ENCODE measurements around the gene OLIG1. TPM values are rescaled to one million over a fixed set of nuclear protein-coding genes. Genes with fewer than 3 reads are reported as not detected.

OLIG1 gene
- total RNA-seq, 2 experiments from 2014 or later = 0.61 TPM; not detected in 1

DNA sequence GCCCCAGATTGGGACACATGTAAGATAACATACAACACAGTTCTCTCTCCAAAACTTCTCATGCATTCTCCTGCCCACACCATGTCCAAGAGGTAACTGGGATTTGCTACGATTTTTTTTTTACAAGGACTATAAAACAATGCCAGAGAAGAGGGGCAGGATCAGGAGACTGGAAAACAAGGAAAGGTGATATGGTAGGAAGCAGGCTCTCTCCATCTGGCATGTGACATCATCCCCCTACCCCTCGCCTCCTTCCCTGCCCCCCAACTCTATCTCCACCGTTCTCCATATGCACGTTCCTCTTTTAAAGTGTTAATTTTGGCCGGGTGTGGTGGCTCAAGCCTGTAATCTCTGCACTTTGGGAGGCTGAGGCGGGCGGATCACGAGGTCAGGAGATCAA lies 23.5 kb upstream of the OLIG1 start:
- H3K9me3 Mint-ChIP-seq = no peaks in the 10 kb centered on the region
- POLR2A ChIA-PET = no interaction called here
- CTCF ChIA-PET = no interaction called here
- ATAC-seq (no peak), DNase-seq (no peak)
- H3K4me3 Mint-ChIP-seq = no peak overlapping the region
- H3K36me3 Mint-ChIP-seq (ENCODE audit: low read depth) = no peaks in the 10 kb centered on the region
- H3K4me1 Mint-ChIP-seq (ENCODE audit: low read depth) = no peaks in the 10 kb centered on the region
- no peak overlapping the region for H3K27ac Mint-ChIP-seq
- H3K27me3 Mint-ChIP-seq = peaks cover 35% of the 10 kb centered on the region
- TF ChIP-seq, protein P1, sequence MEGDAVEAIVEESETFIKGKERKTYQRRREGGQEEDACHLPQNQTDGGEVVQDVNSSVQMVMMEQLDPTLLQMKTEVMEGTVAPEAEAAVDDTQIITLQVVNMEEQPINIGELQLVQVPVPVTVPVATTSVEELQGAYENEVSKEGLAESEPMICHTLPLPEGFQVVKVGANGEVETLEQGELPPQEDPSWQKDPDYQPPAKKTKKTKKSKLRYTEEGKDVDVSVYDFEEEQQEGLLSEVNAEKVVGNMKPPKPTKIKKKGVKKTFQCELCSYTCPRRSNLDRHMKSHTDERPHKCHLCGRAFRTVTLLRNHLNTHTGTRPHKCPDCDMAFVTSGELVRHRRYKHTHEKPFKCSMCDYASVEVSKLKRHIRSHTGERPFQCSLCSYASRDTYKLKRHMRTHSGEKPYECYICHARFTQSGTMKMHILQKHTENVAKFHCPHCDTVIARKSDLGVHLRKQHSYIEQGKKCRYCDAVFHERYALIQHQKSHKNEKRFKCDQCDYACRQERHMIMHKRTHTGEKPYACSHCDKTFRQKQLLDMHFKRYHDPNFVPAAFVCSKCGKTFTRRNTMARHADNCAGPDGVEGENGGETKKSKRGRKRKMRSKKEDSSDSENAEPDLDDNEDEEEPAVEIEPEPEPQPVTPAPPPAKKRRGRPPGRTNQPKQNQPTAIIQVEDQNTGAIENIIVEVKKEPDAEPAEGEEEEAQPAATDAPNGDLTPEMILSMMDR (IDR thresholded peaks at IDR 0.05) = no peak
- intact Hi-C loops (cut with micrococcal nuclease) = no loop called here

DNA sequence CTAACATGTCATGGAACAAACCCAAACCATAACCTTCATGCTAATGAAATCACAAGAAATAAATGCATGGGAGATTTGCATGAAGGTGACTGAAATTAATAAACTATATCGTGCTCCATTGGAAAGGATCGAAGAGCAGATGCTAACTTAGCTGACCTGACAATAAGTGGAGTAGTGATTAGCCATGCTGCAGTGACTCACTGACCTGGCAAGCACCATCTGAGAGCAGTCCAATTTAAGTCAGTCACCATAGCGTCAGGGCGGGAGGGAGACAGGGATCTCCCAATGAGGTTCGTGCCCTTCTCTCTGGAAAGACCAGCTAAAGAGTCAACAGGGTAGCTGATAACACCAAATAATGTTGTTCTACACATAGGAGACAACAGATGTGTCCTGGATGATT lies 22.7 kb upstream of the OLIG1 start:
- peaks cover 29% of the 10 kb centered on the region for H3K27me3 Mint-ChIP-seq
- DNase-seq = no peak
- intact Hi-C loops (cut with micrococcal nuclease) = no loop called here

DNA sequence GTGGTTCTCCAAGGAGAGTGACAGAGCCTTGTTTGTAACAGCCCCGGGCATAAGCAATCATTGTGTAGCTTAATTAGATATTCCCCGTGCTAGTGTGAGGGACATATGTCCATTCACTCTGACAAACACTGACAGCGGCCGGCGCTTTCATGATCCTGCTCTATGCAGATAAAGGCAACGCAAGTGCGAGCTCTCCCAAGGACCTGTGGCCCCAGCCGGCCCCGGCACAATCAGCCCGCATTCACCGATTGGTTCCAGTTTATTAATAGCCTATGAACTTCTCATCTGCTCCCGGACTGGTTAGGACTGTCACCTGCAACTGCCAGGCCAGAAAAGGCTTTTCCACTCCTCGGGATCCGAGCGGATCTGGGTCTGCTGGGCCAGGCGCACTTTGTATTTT lies 18.0 kb upstream of the OLIG1 start:
- Mint-ChIP-seq H3K9me3 (no peaks in the 10 kb centered on the region), H3K4me1 (ENCODE audit: low read depth) (no peaks in the 10 kb centered on the region), H3K36me3 (ENCODE audit: low read depth) (no peaks in the 10 kb centered on the region), H3K27me3 (peaks cover 10% of the 10 kb centered on the region), H3K4me3 (no peak overlapping the region), H3K27ac (no peak overlapping the region)
- DNase-seq (no peak), ATAC-seq (no peak)
- intact Hi-C loops (cut with micrococcal nuclease) = no loop called here
- POLR2A ChIA-PET = interaction anchor here (0.9 kb wide), 1 partner anchor 20 kb away, joined by 3 read pairs; no protein-coding TSS in a partner anchor
- TF ChIP-seq, protein P1 (IDR thresholded peaks at IDR 0.05) = no peak
- CTCF ChIA-PET = interaction anchor here (1.1 kb wide), 1 partner anchor 111 kb away, joined by 3 read pairs; no protein-coding TSS in a partner anchor

More for the DNA sequence above, 22.7 kb upstream of the OLIG1 start:
- TF ChIP-seq, protein P1 (IDR thresholded peaks at IDR 0.05) = no peak
- Mint-ChIP-seq H3K9me3 (no peaks in the 10 kb centered on the region), H3K4me1 (ENCODE audit: low read depth) (no peaks in the 10 kb centered on the region), H3K27ac (no peak overlapping the region), H3K36me3 (ENCODE audit: low read depth) (no peaks in the 10 kb centered on the region), H3K4me3 (no peak overlapping the region)
- ChIA-PET POLR2A (no interaction called here), CTCF (no interaction called here)
- ATAC-seq = no peak

DNA sequence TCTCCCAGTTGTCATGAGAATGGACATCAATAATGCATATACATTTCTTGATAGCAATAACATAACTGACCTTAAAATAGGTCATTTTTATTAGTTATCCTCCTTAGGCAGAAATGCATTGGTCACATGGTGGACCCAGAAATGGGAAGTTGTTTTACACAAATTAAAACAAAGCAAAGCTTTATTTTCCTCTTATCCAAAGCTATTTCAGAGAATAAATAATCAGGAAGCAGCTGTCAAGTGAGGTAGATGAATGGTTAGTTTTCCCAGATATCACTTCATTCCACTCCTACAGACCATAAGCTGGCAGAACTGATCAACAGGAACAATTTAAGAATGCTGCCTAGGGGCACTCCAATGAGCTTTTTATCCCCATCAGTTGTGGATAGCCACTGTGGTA lies 16.0 kb upstream of the OLIG1 start:
- no peak for DNase-seq
- intact Hi-C loops (cut with micrococcal nuclease) = no loop called here
- ChIA-PET POLR2A (no interaction called here), CTCF (interaction anchor here (1.1 kb wide), 1 partner anchor 74 kb away, joined by 3 read pairs; no protein-coding TSS in a partner anchor)
- Mint-ChIP-seq H3K27me3 (peaks cover 2% of the 10 kb centered on the region), H3K36me3 (ENCODE audit: low read depth) (no peaks in the 10 kb centered on the region), H3K27ac (no peak overlapping the region), H3K9me3 (no peaks in the 10 kb centered on the region), H3K4me3 (no peak overlapping the region), H3K4me1 (ENCODE audit: low read depth) (no peaks in the 10 kb centered on the region)
- ATAC-seq = no peak
- TF ChIP-seq, protein P1 (IDR thresholded peaks at IDR 0.05) = no peak

DNA sequence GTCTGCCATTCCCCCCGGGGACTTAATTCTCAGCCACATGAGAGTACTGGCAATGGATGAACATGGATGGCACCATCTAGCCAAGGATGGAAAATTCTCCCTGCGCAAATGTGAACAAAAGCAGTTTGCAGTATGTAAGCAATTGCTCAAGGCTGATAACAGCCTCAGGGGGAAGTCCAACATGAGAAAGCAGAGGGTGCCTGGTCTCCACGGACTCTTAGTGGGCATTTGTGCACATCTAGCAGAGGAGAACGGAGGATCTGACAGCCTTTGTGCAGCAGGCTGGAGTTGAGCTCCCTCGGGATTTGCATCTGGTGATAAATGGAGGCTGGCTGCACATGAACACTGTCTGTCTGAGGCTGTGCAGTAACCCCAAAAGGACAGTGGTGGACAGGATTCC lies 13.9 kb upstream of the OLIG1 start:
- TF ChIP-seq, protein P1 (IDR thresholded peaks at IDR 0.05) = no peak
- ATAC-seq (no peak), DNase-seq (no peak)
- Mint-ChIP-seq H3K36me3 (ENCODE audit: low read depth) (no peaks in the 10 kb centered on the region), H3K9me3 (no peaks in the 10 kb centered on the region), H3K4me3 (no peak overlapping the region), H3K4me1 (ENCODE audit: low read depth) (no peaks in the 10 kb centered on the region), H3K27me3 (no peaks in the 10 kb centered on the region), H3K27ac (no peak overlapping the region)
- ChIA-PET CTCF (no interaction called here), POLR2A (no interaction called here)
- intact Hi-C loops (cut with micrococcal nuclease) = no loop called here
